HepG2 (cell line): ENCODE results near the gene GLT1D1. TPM values are rescaled to one million over a fixed set of nuclear protein-coding genes. Genes with fewer than 3 reads are reported as not detected.

Experiments used
- ATAC-seq: fragments of 200-7000 bp; cut with Tn5 transposase; 3 replicates; pipeline ENCODE4 v1.9.1; 2020; ENCODE audit warnings: mild to moderate bottlenecking, moderate library complexity
- BruUV-seq: library from RNA; stranded (reverse); fragments of 400-500 nt; replicated peaks from 2 replicates; lab custom pipeline; 2021; lab: Mats Ljungman, UMichigan
- CTCF ChIA-PET: fragments of 300-600 bp; formaldehyde crosslinking; extraction: SDS; loops from one replicate; lab custom pipeline; 2021; ENCODE audit warnings: low total read pairs, inconsistent platforms, low intra/inter-chr PET ratio; lab: Yijun Ruan, JAX
- POLR2A ChIA-PET: fragments of 350-600 bp; sonication (Branson Sonifier 250); formaldehyde crosslinking; loops from one replicate; lab custom pipeline; 2020; ENCODE audit warnings: antibody characterized with exemption, inconsistent platforms; lab: Yijun Ruan, JAX
- DNase-seq: peaks from one replicate; pipeline ENCODE4 v3.0.0-alpha.2; 2015; ENCODE audit warnings: low spot score
- FAIRE-seq: peaks from 3 replicates; lab custom pipeline; 2011; peaks lifted over from hg19 to GRCh38; lab: Jason Lieb, UNC
- H2AFZ ChIP-seq: one replicate; pipeline ENCODE4 v1.6.1; 2011; ENCODE audit warnings: low read length, inconsistent platforms
- H3K27ac ChIP-seq: fragments of 300-600 bp; 3 replicates; pipeline ENCODE4 v1.8.0; 2011; ENCODE audit warnings: mixed run types, mild to moderate bottlenecking, mixed read lengths, low read length, inconsistent platforms; ENCODE audit not compliant: insufficient read depth; ENCODE audit errors: extremely low read length
- H3K27me3 ChIP-seq, 2 experiments: fragments of 200-600 bp in 1 of 2; 2 replicates in 1 of 2; 3 replicates in 1 of 2; pipeline versions ENCODE4 v1.6.0 to v1.8.0; 2011; ENCODE audit warnings: low read length in 2 of 2, mild to moderate bottlenecking in 2 of 2, moderate library complexity in 2 of 2, inconsistent platforms in 1 of 2; ENCODE audit not compliant: insufficient read depth in 2 of 2, control insufficient read depth in 1 of 2
- H3K36me3 ChIP-seq, 2 experiments: fragments of 200-600 bp in 1 of 2; replicated peaks in 1 of 2; 2 replicates in 1 of 2; 3 replicates in 1 of 2; pipeline versions ENCODE4 v1.5.1 to v1.8.0; 2011; ENCODE audit warnings: low read length in 2 of 2, inconsistent platforms in 1 of 2; ENCODE audit not compliant: insufficient read depth in 2 of 2, control insufficient read depth in 1 of 2
- H3K4me1 ChIP-seq: 2 replicates; pipeline ENCODE4 v1.5.1; 2012; ENCODE audit warnings: low read length, inconsistent platforms; ENCODE audit not compliant: insufficient read depth
- H3K4me2 ChIP-seq: 2 replicates; pipeline ENCODE4 v1.6.0; 2011; ENCODE audit warnings: low read depth, low read length, inconsistent platforms
- H3K4me3 ChIP-seq, 3 experiments: fragments of 200-600 bp in 1 of 3; sonication (generic), shearing (Covaris generic) in 1 of 3; replicated peaks in 1 of 3; 2 replicates each; pipeline ENCODE4 v1.5.1; 2011 to 2016; ENCODE audit warnings: low read length in 3 of 3, inconsistent platforms in 2 of 3, low read depth in 2 of 3, mild to moderate bottlenecking in 2 of 3, control low read depth in 1 of 3, mixed read lengths in 1 of 3; ENCODE audit not compliant: insufficient read depth in 1 of 3
- H3K79me2 ChIP-seq: one replicate; pipeline ENCODE4 v1.6.1; 2011; ENCODE audit warnings: low read length, inconsistent platforms; ENCODE audit not compliant: insufficient read depth
- H3K9ac ChIP-seq: 2 replicates; pipeline ENCODE4 v1.6.0; 2011; ENCODE audit warnings: mild to moderate bottlenecking, low read depth, low read length, inconsistent platforms; ENCODE audit not compliant: insufficient read depth
- H3K9me3 ChIP-seq: 2 replicates; pipeline ENCODE4 v1.5.1; 2012; ENCODE audit warnings: mild to moderate bottlenecking, low read length
- H4K20me1 ChIP-seq: 2 replicates; pipeline ENCODE4 v1.6.0; 2011; ENCODE audit warnings: inconsistent platforms, mild to moderate bottlenecking, low read length, moderate library complexity; ENCODE audit not compliant: insufficient read depth
- CCDC6 ChIP-seq: sonication (generic); formaldehyde crosslinking; IDR thresholded peaks from 2 replicates; pipeline ENCODE4 v1.8.1; 2022; ENCODE audit warnings: mild to moderate bottlenecking, missing genetic modification reagents, moderate library complexity
- FOXK2 ChIP-seq: fragments of 450-650 bp; IDR thresholded peaks from 2 replicates; pipeline ENCODE4 v1.6.1; 2016
- HOMEZ ChIP-seq: IDR thresholded peaks from 2 replicates; pipeline ENCODE4 v1.6.1; 2016; ENCODE audit warnings: low read depth
- RFX5 ChIP-seq: IDR thresholded peaks from 2 replicates; pipeline ENCODE4 v1.6.1; 2011; ENCODE audit warnings: low read depth, low read length, improper control_type of control experiment
- ZNF205 ChIP-seq: IDR thresholded peaks from 2 replicates; pipeline ENCODE4 v1.6.1; 2018; ENCODE audit warnings: missing biosample characterization, missing genetic modification reagents
- ZNF256 ChIP-seq: sonication (generic); formaldehyde crosslinking; conservative IDR thresholded peaks from 2 replicates; pipeline ENCODE4 v1.4.0; 2020; ENCODE audit warnings: missing genetic modification reagents
- ZNF460 ChIP-seq: sonication (generic); formaldehyde crosslinking; IDR thresholded peaks from 2 replicates; pipeline ENCODE4 v1.5.1; 2020; ENCODE audit warnings: missing genetic modification reagents, mild to moderate bottlenecking, borderline replicate concordance
- WGBS: methylation state at CpG from one replicate; pipeline ENCODE4 v1.1.6; 2017; ENCODE audit warnings: low lambda C conversion rate; 5-methylcytosine and 5-hydroxymethylcytosine counted together
- in situ Hi-C: cut with HindIII; loops from 2 replicates; pipeline ENCODE4 v1.10.0; 2017; ENCODE audit warnings: low pct_unique_long_range_greater_than_20kb; ENCODE audit not compliant: extremely low pct_ligation_motif_present
- intact Hi-C: fragments of 100-400 bp; cut with micrococcal nuclease; formaldehyde crosslinking; loops from one replicate; pipeline ENCODE4 v1.10.0; 2022; ENCODE audit not compliant: unreplicated experiment
- polyA plus RNA-seq, 8 experiments: library from polyadenylated mRNA; depleted of rRNA in 3 of 8; stranded (reverse) in 7 of 8; unstranded in 1 of 8; fragments of >200 nt; fragmentation: Illumina TruSeq in 4 of 8; extraction: Trizol in 4 of 8; gene quantifications; 2 replicates each; pipeline versions ENCODE4 v1.2.1 to v1.2.3, GENCODE V29; 2011 to 2016; ENCODE audit warnings: low read depth in 4 of 8, missing spikeins in 1 of 8, mixed read lengths in 1 of 8; ENCODE audit not compliant: insufficient read depth in 1 of 8
- total RNA-seq, 5 experiments: library from RNA; depleted of rRNA; stranded (reverse); fragments of >200 nt; fragmentation: Illumina TruSeq; extraction: Trizol; gene quantifications; 2 replicates each; pipeline ENCODE4 v1.2.3, GENCODE V29; 2016; ENCODE audit warnings: low read depth in 1 of 5
- TF ChIP-seq, protein P1 (sequence below): sonication (generic); formaldehyde crosslinking; IDR thresholded peaks from 2 replicates; pipeline ENCODE4 v1.9.0; 2021; ENCODE audit warnings: missing genetic modification reagents, borderline replicate concordance
- TF ChIP-seq, protein P2 (sequence below): IDR thresholded peaks from 2 replicates; pipeline ENCODE4 v1.6.1; 2016; ENCODE audit warnings: missing genetic modification reagents, missing compliant biosample characterization
- TF ChIP-seq, protein P3 (sequence below): sonication (generic); formaldehyde crosslinking; IDR thresholded peaks from 2 replicates; pipeline ENCODE4 v1.5.1; 2020; ENCODE audit warnings: missing genetic modification reagents, mild to moderate bottlenecking, borderline replicate concordance

Gene GLT1D1
- total and polyA plus RNA-seq, 2 of the 13 experiments (the other 11 are each of a cell fraction or from before 2014, with no cell fraction given) = 0.09 to 0.17 TPM

GRCh38 chr12:128891856-128892255 lies 38.6 kb downstream of the GLT1D1 start:
- DNase-seq (no peak), FAIRE-seq (no peak), ATAC-seq (no peak)
- H4K20me1 ChIP-seq = no peaks in the 10 kb centered on the region
- intact Hi-C loops (no loop called here), in situ Hi-C loops (no loop called here)
- H3K9me3 ChIP-seq = no peaks in the 10 kb centered on the region
- TF ChIP-seq RFX5 (no peak), ZNF256 (CRISPR knock-in tag) (no peak), FOXK2 (no peak), ZNF460 (CRISPR knock-in tag) (no peak), ZNF205 (CRISPR knock-in tag) (no peak), CCDC6 (no peak), HOMEZ (CRISPR knock-in tag) (no peak)
- TF ChIP-seq, protein P1, sequence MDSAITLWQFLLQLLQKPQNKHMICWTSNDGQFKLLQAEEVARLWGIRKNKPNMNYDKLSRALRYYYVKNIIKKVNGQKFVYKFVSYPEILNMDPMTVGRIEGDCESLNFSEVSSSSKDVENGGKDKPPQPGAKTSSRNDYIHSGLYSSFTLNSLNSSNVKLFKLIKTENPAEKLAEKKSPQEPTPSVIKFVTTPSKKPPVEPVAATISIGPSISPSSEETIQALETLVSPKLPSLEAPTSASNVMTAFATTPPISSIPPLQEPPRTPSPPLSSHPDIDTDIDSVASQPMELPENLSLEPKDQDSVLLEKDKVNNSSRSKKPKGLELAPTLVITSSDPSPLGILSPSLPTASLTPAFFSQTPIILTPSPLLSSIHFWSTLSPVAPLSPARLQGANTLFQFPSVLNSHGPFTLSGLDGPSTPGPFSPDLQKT (CRISPR knock-in tag) = no peak
- TF ChIP-seq, protein P2, sequence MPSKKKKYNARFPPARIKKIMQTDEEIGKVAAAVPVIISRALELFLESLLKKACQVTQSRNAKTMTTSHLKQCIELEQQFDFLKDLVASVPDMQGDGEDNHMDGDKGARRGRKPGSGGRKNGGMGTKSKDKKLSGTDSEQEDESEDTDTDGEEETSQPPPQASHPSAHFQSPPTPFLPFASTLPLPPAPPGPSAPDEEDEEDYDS = no peak
- TF ChIP-seq, protein P3, sequence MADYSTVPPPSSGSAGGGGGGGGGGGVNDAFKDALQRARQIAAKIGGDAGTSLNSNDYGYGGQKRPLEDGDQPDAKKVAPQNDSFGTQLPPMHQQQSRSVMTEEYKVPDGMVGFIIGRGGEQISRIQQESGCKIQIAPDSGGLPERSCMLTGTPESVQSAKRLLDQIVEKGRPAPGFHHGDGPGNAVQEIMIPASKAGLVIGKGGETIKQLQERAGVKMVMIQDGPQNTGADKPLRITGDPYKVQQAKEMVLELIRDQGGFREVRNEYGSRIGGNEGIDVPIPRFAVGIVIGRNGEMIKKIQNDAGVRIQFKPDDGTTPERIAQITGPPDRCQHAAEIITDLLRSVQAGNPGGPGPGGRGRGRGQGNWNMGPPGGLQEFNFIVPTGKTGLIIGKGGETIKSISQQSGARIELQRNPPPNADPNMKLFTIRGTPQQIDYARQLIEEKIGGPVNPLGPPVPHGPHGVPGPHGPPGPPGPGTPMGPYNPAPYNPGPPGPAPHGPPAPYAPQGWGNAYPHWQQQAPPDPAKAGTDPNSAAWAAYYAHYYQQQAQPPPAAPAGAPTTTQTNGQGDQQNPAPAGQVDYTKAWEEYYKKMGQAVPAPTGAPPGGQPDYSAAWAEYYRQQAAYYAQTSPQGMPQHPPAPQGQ (CRISPR knock-in tag) = no peak
- H3K27me3 ChIP-seq = peaks cover 0 to 1% of the 10 kb centered on the region in 2 experiments; a peak in 1 of 5 replicates
- no peak overlapping the region for H3K4me2 ChIP-seq
- ChIA-PET CTCF (no interaction called here), POLR2A (no interaction called here)
- WGBS = 24% methylated on average over 6 of the region's 6 CpGs
- BruUV-seq = no TSS peak
- no peaks in the 10 kb centered on the region for H3K36me3 ChIP-seq
- no peak overlapping the region for H2AFZ ChIP-seq
- no peaks in the 10 kb centered on the region for H3K79me2 ChIP-seq
- H3K27ac ChIP-seq = no peak overlapping the region
- H3K4me3 ChIP-seq = no peak overlapping the region
- no peaks in the 10 kb centered on the region for H3K4me1 ChIP-seq
- H3K9ac ChIP-seq = no peak overlapping the region
